KOPT-K1 (cell line): ENCODE measurements around the gene ZNF394.

ENCODE experiments used
- H3K27ac ChIP-seq: fragments of 200-600 bp; sonication (generic); 2 replicates; pipeline ENCODE4 v1.5.1; 2016; ENCODE audit warnings: antibody characterized with exemption, mild to moderate bottlenecking, low read depth, low read length; ENCODE audit not compliant: poor library complexity, severe bottlenecking
- H3K36me3 ChIP-seq: fragments of 200-600 bp; sonication (generic); 2 replicates; pipeline ENCODE4 v1.5.1; 2017; ENCODE audit warnings: antibody characterized with exemption, mild to moderate bottlenecking, low read length, moderate library complexity; ENCODE audit not compliant: insufficient read depth
- H3K9me3 ChIP-seq: fragments of 200-600 bp; sonication (generic); 2 replicates; pipeline ENCODE4 v1.5.1; 2017; ENCODE audit warnings: antibody characterized with exemption, low read length, mild to moderate bottlenecking; ENCODE audit not compliant: insufficient read depth, poor library complexity, severe bottlenecking

The ZNF394 gene

GRCh38 chr7:99449326-99449725 is 50.8 kb downstream of the ZNF394 start:
- no peaks in the 10 kb centered on the region for H3K9me3 ChIP-seq
- H3K27ac ChIP-seq, result no peak overlapping the region
- H3K36me3 ChIP-seq, result peaks cover 99% of the 10 kb centered on the region

DNA sequence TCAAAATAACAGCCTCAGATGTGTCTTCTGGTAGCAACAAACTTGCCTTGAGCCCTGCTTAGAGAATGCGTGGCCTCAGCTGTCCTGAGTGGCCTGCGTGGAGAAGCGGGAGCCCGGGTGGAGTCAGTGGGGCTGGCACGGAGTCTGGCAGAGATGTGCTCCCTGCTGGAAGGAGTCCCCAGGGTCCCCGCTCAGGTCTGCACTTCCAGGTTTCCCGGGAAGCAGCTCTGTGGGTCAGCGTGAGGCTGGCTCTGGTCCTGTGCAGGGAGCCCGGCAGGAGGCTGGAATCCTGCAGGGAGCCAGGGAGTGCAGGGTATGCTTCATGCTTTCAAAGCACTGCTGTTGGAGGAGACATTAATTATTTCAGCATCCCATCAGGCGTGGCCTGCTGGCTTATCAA is 51.2 kb downstream of the ZNF394 start:
- Histone ChIP-seq H3K9me3 (no peaks in the 10 kb centered on the region), H3K36me3 (peaks cover 99% of the 10 kb centered on the region), H3K27ac (no peak overlapping the region)

GRCh38 chr7:99447943-99448342 is 52.1 kb downstream of the ZNF394 start:
- Histone ChIP-seq H3K9me3 (no peaks in the 10 kb centered on the region), H3K36me3 (peaks cover 99% of the 10 kb centered on the region), H3K27ac (no peak overlapping the region)

DNA sequence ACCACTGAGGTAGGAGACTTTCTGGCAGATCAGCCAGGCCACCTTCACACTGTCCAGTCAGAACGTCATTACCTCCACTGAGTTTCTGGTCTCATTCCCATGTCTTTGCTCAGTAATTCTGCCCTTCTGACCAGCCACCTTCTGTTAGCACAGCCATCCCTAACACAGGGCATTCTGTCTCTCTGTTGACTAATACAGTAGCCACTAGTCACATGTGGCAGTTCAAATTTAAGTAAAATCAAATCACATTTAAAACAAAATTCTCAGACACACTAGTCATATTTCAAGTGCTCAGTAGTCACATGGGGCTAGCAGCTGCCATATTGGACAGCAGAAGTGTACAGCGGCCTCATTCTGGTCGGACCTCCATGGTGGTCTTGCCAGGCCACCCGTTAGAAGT is 54.0 kb downstream of the ZNF394 start:
- Histone ChIP-seq H3K27ac (no peak overlapping the region), H3K9me3 (no peaks in the 10 kb centered on the region), H3K36me3 (peaks cover 99% of the 10 kb centered on the region)
